A549 (cell line): ENCODE results near the gene FOXB1. TPM values are rescaled to one million over a fixed set of nuclear protein-coding genes. Genes with fewer than 3 reads are reported as not detected.

Experiments used
- ATAC-seq, 2 experiments: fragments of 200-7000 bp in 1 of 2; fragments of >200 bp in 1 of 2; cut with Nextera tagmentation in 1 of 2; cut with Tn5 transposase in 1 of 2; 3 replicates each; pipeline versions ENCODE4 v1.8.0 to v1.9.1; 2018 to 2020; ENCODE audit warnings: mild to moderate bottlenecking in 1 of 2, moderate library complexity in 1 of 2
- CTCF ChIA-PET: fragments of 300-600 bp; sonication (Branson Sonifier 250); formaldehyde crosslinking; extraction: SDS; loops from one replicate; lab custom pipeline; 2021; ENCODE audit warnings: antibody characterized with exemption, inconsistent platforms; lab: Yijun Ruan, JAX
- POLR2A ChIA-PET: fragments of 350-600 bp; formaldehyde crosslinking; extraction: SDS; loops from one replicate; lab custom pipeline; 2021; ENCODE audit warnings: antibody characterized with exemption, inconsistent platforms; lab: Yijun Ruan, JAX
- DNase-seq, 2 experiments: peaks; one replicate each; pipeline versions ENCODE4 v3.0.0 to v3.0.0-alpha.2; 2011 to 2016; ENCODE audit warnings: low read depth in 1 of 2, low spot score in 1 of 2
- FAIRE-seq: peaks from 2 replicates; lab custom pipeline; 2011; peaks lifted over from hg19 to GRCh38; lab: Jason Lieb, UNC
- H3K27ac ChIP-seq, 2 experiments: fragments of >200 bp; sonication (Bioruptor Twin); formaldehyde crosslinking; 3 replicates each; pipeline ENCODE4 v1.5.1; 2016 to 2017
- H3K4me1 ChIP-seq: fragments of >200 bp; sonication (Bioruptor Twin); formaldehyde crosslinking; 3 replicates; pipeline ENCODE4 v1.6.1; 2016
- H3K4me2 ChIP-seq: fragments of >200 bp; sonication (Bioruptor Twin); formaldehyde crosslinking; 3 replicates; pipeline ENCODE4 v1.6.1; 2016
- H3K4me3 ChIP-seq: fragments of >200 bp; sonication (Bioruptor Twin); formaldehyde crosslinking; 3 replicates; pipeline ENCODE4 v1.5.1; 2016
- H3K9me3 ChIP-seq: fragments of >200 bp; sonication (Bioruptor Twin); formaldehyde crosslinking; 3 replicates; pipeline ENCODE4 v1.6.1; 2016
- ATOH8 ChIP-seq: fragments of 250-450 bp; sonication (Bioruptor Pico); IDR thresholded peaks from 2 replicates; pipeline ENCODE4 v1.5.0; 2020; ENCODE audit warnings: low read depth, mild to moderate bottlenecking, moderate library complexity
- BHLHE40 ChIP-seq: IDR thresholded peaks from 2 replicates; pipeline ENCODE4 v1.6.1; 2012; ENCODE audit warnings: low read depth, low read length, inconsistent platforms
- CBX8 ChIP-seq: fragments of 200-600 bp; sonication (generic); IDR thresholded peaks from 2 replicates; pipeline ENCODE4 v1.6.1; 2016
- CHD2 ChIP-seq: fragments of 150-350 bp; IDR thresholded peaks from 2 replicates; pipeline ENCODE4 v1.6.1; 2014; ENCODE audit warnings: low read length; ENCODE audit not compliant: partially characterized antibody
- CHD4 ChIP-seq: fragments of 200-600 bp; sonication (generic); IDR thresholded peaks from 2 replicates; pipeline ENCODE4 v1.6.1; 2016; ENCODE audit warnings: antibody characterized with exemption, mild to moderate bottlenecking, borderline replicate concordance
- CTCF ChIP-seq: fragments of >200 bp; sonication (Bioruptor Twin); formaldehyde crosslinking; IDR thresholded peaks from 3 replicates; pipeline ENCODE4 v1.5.1; 2016
- EHF ChIP-seq: fragments of 250-450 bp; sonication (Bioruptor Pico); IDR thresholded peaks from 2 replicates; pipeline ENCODE4 v1.5.0; 2020; ENCODE audit warnings: mild to moderate bottlenecking
- ELK1 ChIP-seq: fragments of 150-350 bp; IDR thresholded peaks from 2 replicates; pipeline ENCODE4 v1.6.1; 2014; ENCODE audit warnings: low read depth, mild to moderate bottlenecking, low read length
- EP300 ChIP-seq, 2 experiments: fragments of >200 bp; sonication (Bioruptor Twin); formaldehyde crosslinking; IDR thresholded peaks; 2 replicates in 1 of 2; 3 replicates in 1 of 2; pipeline ENCODE4 v1.6.1; 2016 to 2017
- ESRRA ChIP-seq: fragments of 150-350 bp; IDR thresholded peaks from 2 replicates; pipeline ENCODE4 v1.6.1; 2014; ENCODE audit warnings: mild to moderate bottlenecking, low read length, borderline replicate concordance
- FOSL2 ChIP-seq, 2 experiments: fragments of 450-650 bp in 1 of 2; fragments of >200 bp in 1 of 2; sonication (Bioruptor Twin) in 1 of 2; formaldehyde crosslinking; IDR thresholded peaks; 2 replicates each; pipeline versions ENCODE4 v1.5.0 to v1.6.1; 2016 to 2020; ENCODE audit warnings: mild to moderate bottlenecking in 1 of 2, moderate library complexity in 1 of 2
- FOXS1 ChIP-seq: fragments of 250-450 bp; sonication (Bioruptor Pico); IDR thresholded peaks from 2 replicates; pipeline ENCODE4 v1.5.0; 2020; ENCODE audit warnings: mild to moderate bottlenecking, moderate library complexity
- HES2 ChIP-seq: fragments of >200 bp; sonication (Bioruptor Twin); formaldehyde crosslinking; IDR thresholded peaks from 2 replicates; pipeline ENCODE4 v1.6.1; 2016
- HMGXB4 ChIP-seq: fragments of 250-450 bp; sonication (Bioruptor Pico); IDR thresholded peaks from 2 replicates; pipeline ENCODE4 v1.5.0; 2021; ENCODE audit warnings: mild to moderate bottlenecking, moderate library complexity, borderline replicate concordance
- JUN ChIP-seq, 2 experiments: fragments of >200 bp; sonication (Bioruptor Twin); formaldehyde crosslinking; IDR thresholded peaks; 2 replicates in 1 of 2; 3 replicates in 1 of 2; pipeline ENCODE4 v1.6.1; 2016 to 2017
- KDM1A ChIP-seq: fragments of 200-600 bp; sonication (generic); IDR thresholded peaks from 2 replicates; pipeline ENCODE4 v1.6.1; 2016; ENCODE audit warnings: low read depth, mild to moderate bottlenecking
- KDM5A ChIP-seq: fragments of 200-600 bp; sonication (generic); IDR thresholded peaks from 2 replicates; pipeline ENCODE4 v1.6.1; 2016; ENCODE audit warnings: antibody characterized with exemption, mild to moderate bottlenecking
- MYC ChIP-seq: IDR thresholded peaks from 2 replicates; pipeline ENCODE4 v1.6.1; 2012; ENCODE audit warnings: mild to moderate bottlenecking, inconsistent platforms, low read length, improper control_type of control experiment, borderline replicate concordance
- NFE2L2 ChIP-seq: fragments of 150-350 bp; conservative IDR thresholded peaks from 2 replicates; pipeline ENCODE4 v1.6.1; 2014; ENCODE audit warnings: low read length
- NPAS2 ChIP-seq: fragments of 250-450 bp; sonication (Bioruptor Pico); IDR thresholded peaks from 2 replicates; pipeline ENCODE4 v1.8.0; 2022; ENCODE audit warnings: mild to moderate bottlenecking, moderate library complexity, borderline replicate concordance
- POLR2AphosphoS2 ChIP-seq: conservative IDR thresholded peaks from 2 replicates; pipeline ENCODE4 v1.6.1; 2012; ENCODE audit warnings: low read length, improper control_type of control experiment, inconsistent platforms
- RAD21 ChIP-seq, 2 experiments: fragments of >200 bp in 1 of 2; sonication (Bioruptor Twin) in 1 of 2; formaldehyde crosslinking in 1 of 2; IDR thresholded peaks in 1 of 2; conservative IDR thresholded peaks in 1 of 2; 2 replicates in 1 of 2; 3 replicates in 1 of 2; pipeline ENCODE4 v1.6.1; 2012 to 2018; ENCODE audit warnings: inconsistent platforms in 1 of 2
- RCOR1 ChIP-seq: fragments of 150-350 bp; IDR thresholded peaks from 2 replicates; pipeline ENCODE4 v1.6.1; 2014; ENCODE audit warnings: antibody characterized with exemption, low read length, low read depth
- RFX5 ChIP-seq: fragments of 450-650 bp; IDR thresholded peaks from 2 replicates; pipeline ENCODE4 v1.7.1; 2014; ENCODE audit warnings: antibody characterized with exemption, mild to moderate bottlenecking, moderate library complexity
- SREBF2 ChIP-seq: fragments of 450-650 bp; IDR thresholded peaks from 2 replicates; pipeline ENCODE4 v1.6.1; 2014; ENCODE audit warnings: mild to moderate bottlenecking, moderate library complexity
- TFCP2L1 ChIP-seq: fragments of 250-450 bp; sonication (Bioruptor Pico); IDR thresholded peaks from 2 replicates; pipeline ENCODE4 v1.5.0; 2021; ENCODE audit warnings: mild to moderate bottlenecking
- USF2 ChIP-seq: fragments of 450-650 bp; IDR thresholded peaks from 2 replicates; pipeline ENCODE4 v1.6.1; 2014; ENCODE audit warnings: antibody characterized with exemption
- ZFP36 ChIP-seq: fragments of 450-650 bp; IDR thresholded peaks from 2 replicates; pipeline ENCODE4 v1.6.1; 2014; ENCODE audit warnings: borderline replicate concordance; ENCODE audit not compliant: partially characterized antibody
- ZNF302 ChIP-seq: fragments of 250-450 bp; sonication (Bioruptor Pico); IDR thresholded peaks from 2 replicates; pipeline ENCODE4 v1.9.0; 2021; ENCODE audit warnings: inconsistent platforms, mild to moderate bottlenecking, moderate library complexity
- WGBS: methylation state at CpG from one replicate; pipeline ENCODE4 v1.1.6; 2017; ENCODE audit errors: missing lambda C conversion rate; 5-methylcytosine and 5-hydroxymethylcytosine counted together
- polyA plus RNA-seq, 4 experiments: library from polyadenylated mRNA; depleted of rRNA in 3 of 4; stranded (reverse); fragments of >200 nt; fragmentation: RNase III in 1 of 4; extraction: RNeasy Plus Mini Kit Qiagen cat#74134 plus additional on column Dnase treatment in 1 of 4; gene quantifications; 2 replicates in 3 of 4; 3 replicates in 1 of 4; pipeline ENCODE4 v1.2.3, GENCODE V29; 2011 to 2017

Gene FOXB1
- polyA plus RNA-seq, 2 of the 4 experiments (the other 2 are of a cell fraction), result not detected

- Histone ChIP-seq H3K9me3 (no peaks in the 10 kb centered on the region), H3K27ac (no peak overlapping the region), H3K4me2 (no peak overlapping the region), H3K4me1 (peaks cover 31% of the 10 kb centered on the region), H3K4me3 (no peak overlapping the region)
- FAIRE-seq, result peak; percentile 63
- ATAC-seq, result no peak
- WGBS, result 21% methylated on average over 6 of the region's 6 CpGs
- POLR2A ChIA-PET, result no interaction called here
- TF ChIP-seq POLR2AphosphoS2 (no peak), USF2 (no peak), EP300 (IDR thresholded peaks at IDR 0.05) (no peak), CBX8 (no peak), NFE2L2 (no peak), SREBF2 (no peak), MYC (no peak), FOSL2 (IDR thresholded peaks at IDR 0.05) (no peak), FOSL2 (CRISPR knock-in tag; IDR thresholded peaks at IDR 0.05) (no peak), KDM5A (no peak), CHD2 (no peak), RFX5 (no peak), HMGXB4 (CRISPR knock-in tag) (no peak), HES2 (no peak), FOXS1 (CRISPR knock-in tag) (no peak), ZFP36 (no peak), TFCP2L1 (no peak)
- DNase-seq, result no peak
- CTCF ChIA-PET, result interaction anchor here (1.2 to 1.5 kb wide), 2 partner anchors 24 to 308 kb away, joined by 3 read pairs; no protein-coding TSS in a partner anchor
These were observed 5.0 kb upstream of the FOXB1 start for GRCh38 chr15:59998950-59999611.

GRCh38 chr15:59999612-60000112 lies 4.4 kb upstream of the FOXB1 start:
- Histone ChIP-seq H3K27ac (no peak overlapping the region), H3K4me1 (peaks cover 37% of the 10 kb centered on the region), H3K4me3 (no peak overlapping the region), H3K9me3 (no peaks in the 10 kb centered on the region), H3K4me2 (no peak overlapping the region; the same call in 2 of the 3 replicates)
- POLR2A ChIA-PET, result no interaction called here
- WGBS, result 17% methylated on average over 24 of the region's 28 CpGs
- DNase-seq, result no peak
- CTCF ChIA-PET, result interaction anchor here (1.2 kb wide), 1 partner anchor 24 kb away, joined by 3 read pairs; no protein-coding TSS in a partner anchor
- ATAC-seq, result no peak
- no peak for FAIRE-seq
- TF ChIP-seq BHLHE40 (no peak), NPAS2 (CRISPR knock-in tag) (no peak), CHD4 (no peak), MYC (no peak), ZNF302 (CRISPR knock-in tag) (no peak), ATOH8 (CRISPR knock-in tag) (no peak), EHF (CRISPR knock-in tag) (no peak), KDM1A (no peak), RAD21 (conservative IDR thresholded peaks at IDR 0.05 in 1 of 2, IDR thresholded peaks at IDR 0.05 in 1 of 2) (no peak), RCOR1 (no peak), CHD2 (no peak), CTCF (no peak), ESRRA (no peak), JUN (IDR thresholded peaks at IDR 0.05) (no peak), USF2 (no peak), ELK1 (no peak)
